NT2/D1 (cell line): ENCODE measurements around the gene LGALS3.

Experiments used
- SUZ12 ChIP-seq: IDR thresholded peaks from 2 replicates; pipeline ENCODE4 v1.6.1; 2011; ENCODE audit not compliant: insufficient read length, insufficient read depth; ENCODE audit errors: extremely low read depth
- YY1 ChIP-seq: IDR thresholded peaks from 2 replicates; pipeline ENCODE4 v1.6.1; 2011; ENCODE audit not compliant: insufficient read length, insufficient read depth
- ZNF274 ChIP-seq: IDR thresholded peaks from 2 replicates; pipeline ENCODE4 v1.6.1; 2011; ENCODE audit warnings: mild to moderate bottlenecking, low read depth, low read length

DNA sequence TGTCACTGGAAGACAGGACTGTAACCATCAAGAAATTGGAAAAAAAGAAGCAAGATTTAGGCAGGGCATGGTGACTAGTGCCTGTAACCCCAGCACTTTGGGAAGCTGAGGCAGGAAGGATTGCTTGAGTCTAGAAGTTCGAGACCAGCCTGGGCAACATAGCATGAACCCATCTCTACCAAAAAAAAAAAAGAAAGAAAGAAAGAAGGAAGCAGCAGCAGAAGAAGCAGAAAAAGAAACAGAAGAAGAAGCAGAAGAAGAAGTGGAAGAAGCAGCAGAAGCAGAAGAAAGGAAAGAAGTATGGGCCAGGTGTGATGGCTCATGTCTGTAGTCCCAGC lies 30.5 kb upstream of the LGALS3 start:
- TF ChIP-seq SUZ12 (no peak), ZNF274 (no peak), YY1 (no peak)
